ENCODE measurements around the gene ZNF284. TPM values are rescaled to one million over a fixed set of nuclear protein-coding genes. Genes with fewer than 3 reads are reported as not detected.
A peak's percentile ranks its signal among the peaks of the same experiment; 100 is the strongest.

Gene ZNF284
- total RNA-seq, 6 experiments from 2014 or later = 0.35 to 0.68 (median 0.56) TPM

DNA sequence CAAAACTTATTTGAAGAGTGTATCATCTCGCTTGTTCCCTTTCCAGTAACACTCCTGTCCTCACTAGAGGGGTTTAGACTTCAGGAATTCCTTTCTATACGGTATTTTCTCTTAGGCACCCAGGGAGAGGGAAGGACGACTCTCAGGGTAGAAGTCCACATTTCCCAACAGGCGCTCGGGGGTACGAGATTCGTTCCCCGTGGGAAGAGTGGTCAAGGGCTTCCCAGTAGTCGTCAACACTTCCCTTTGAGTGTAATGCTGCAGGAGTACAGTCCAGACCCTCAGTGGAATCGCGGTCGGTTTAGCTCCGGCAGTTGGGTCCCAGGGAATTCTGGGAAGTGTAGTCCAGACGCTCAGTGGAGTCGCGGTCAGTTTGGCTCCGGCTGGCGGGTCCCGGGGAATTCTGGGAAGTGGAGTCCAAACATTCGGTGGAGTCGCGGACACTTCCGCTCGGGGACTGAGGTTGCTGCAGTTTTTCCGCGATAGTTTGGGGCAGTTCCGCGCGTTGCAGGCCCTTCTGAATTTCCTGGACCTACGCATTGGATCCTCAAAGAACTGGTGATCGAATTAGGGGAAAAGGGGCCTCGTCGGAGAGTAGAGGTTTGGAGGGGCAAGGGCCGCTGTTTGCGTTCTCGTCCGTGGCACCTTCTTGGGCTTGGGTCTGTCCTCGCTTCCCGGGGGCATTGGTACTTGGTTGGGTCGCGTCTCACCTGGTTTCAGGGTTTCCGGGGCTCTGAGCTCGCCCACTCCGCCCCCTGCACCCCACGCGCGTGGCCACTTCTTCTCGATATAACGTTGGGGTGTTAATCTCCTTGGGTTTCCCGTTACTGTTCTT, 22.2 kb downstream of the ZNF284 start, which contains the start of gene ZNF224:
Gene ZNF224, plus strand, starts transcription at position 431 of the 835 bp plus-strand sequence. CDS start 3,513 bp downstream, outside the sequence.
- Histone ChIP-seq H3K36me3 (peaks cover 0 to 13% (median under 1%) of the 10 kb centered on the region in 4 donors), H3K4me3 (peak within 1 kb of the TSS; percentile 78 to 83 (median 83)), H3K9me3 (peaks cover 0 to 6% (median 0%) of the 10 kb centered on the region in 4 donors), H3K27me3 (no peaks in the 10 kb centered on the region), H3K27ac (peak within 1 kb of the TSS; percentile 22 to 48 (median 48)), H3K4me1 (peaks cover 0 to 7% (median 1%) of the 10 kb centered on the region in 4 donors)
- ATAC-seq (peak; percentile 98 to 99 (median 99)), DNase-seq (peak; percentile 92 to 96 (median 95))
- peak; percentile 22 for TF ChIP-seq POLR2A (IDR thresholded peaks at IDR 0.05)
- TF ChIP-seq, protein P1, sequence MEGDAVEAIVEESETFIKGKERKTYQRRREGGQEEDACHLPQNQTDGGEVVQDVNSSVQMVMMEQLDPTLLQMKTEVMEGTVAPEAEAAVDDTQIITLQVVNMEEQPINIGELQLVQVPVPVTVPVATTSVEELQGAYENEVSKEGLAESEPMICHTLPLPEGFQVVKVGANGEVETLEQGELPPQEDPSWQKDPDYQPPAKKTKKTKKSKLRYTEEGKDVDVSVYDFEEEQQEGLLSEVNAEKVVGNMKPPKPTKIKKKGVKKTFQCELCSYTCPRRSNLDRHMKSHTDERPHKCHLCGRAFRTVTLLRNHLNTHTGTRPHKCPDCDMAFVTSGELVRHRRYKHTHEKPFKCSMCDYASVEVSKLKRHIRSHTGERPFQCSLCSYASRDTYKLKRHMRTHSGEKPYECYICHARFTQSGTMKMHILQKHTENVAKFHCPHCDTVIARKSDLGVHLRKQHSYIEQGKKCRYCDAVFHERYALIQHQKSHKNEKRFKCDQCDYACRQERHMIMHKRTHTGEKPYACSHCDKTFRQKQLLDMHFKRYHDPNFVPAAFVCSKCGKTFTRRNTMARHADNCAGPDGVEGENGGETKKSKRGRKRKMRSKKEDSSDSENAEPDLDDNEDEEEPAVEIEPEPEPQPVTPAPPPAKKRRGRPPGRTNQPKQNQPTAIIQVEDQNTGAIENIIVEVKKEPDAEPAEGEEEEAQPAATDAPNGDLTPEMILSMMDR (IDR thresholded peaks at IDR 0.05) = no peak
- WGBS (ENCODE audit: insufficient coverage, low coverage, low lambda C conversion rate, missing lambda C conversion rate) = 2% methylated on average over 14 of the region's 50 CpGs
- intact Hi-C loops (cut with DNase I) = no loop called here

- no peak overlapping the region for H3K4me3 ChIP-seq
- peaks cover 0 to 30% (median 10%) of the 10 kb centered on the region in 4 donors for H3K36me3 ChIP-seq
- H3K4me1 ChIP-seq = peaks cover 0 to 10% (median 0%) of the 10 kb centered on the region in 4 donors
- H3K9me3 ChIP-seq = peaks cover 4 to 59% (median 19%) of the 10 kb centered on the region in 4 donors
- TF ChIP-seq, protein P1 (IDR thresholded peaks at IDR 0.05) = no peak
- TF ChIP-seq POLR2A (IDR thresholded peaks at IDR 0.05) = no peak
- no peak for ATAC-seq
- intact Hi-C loops (cut with DNase I) = no loop called here
- no peak overlapping the region for H3K27ac ChIP-seq
- WGBS (ENCODE audit: insufficient coverage, low coverage, low lambda C conversion rate, missing lambda C conversion rate) = 90% methylated on average over 3 of the region's 3 CpGs
- DNase-seq = no peak
- H3K27me3 ChIP-seq = no peaks in the 10 kb centered on the region
Measured at GRCh38 chr19:44107751-44108150, 35.8 kb downstream of the ZNF284 start.

- Histone ChIP-seq H3K4me1 (peaks cover 0 to 15% (median 3%) of the 10 kb centered on the region in 4 donors), H3K36me3 (peaks cover 0 to 15% (median 7%) of the 10 kb centered on the region in 4 donors), H3K4me3 (no peak overlapping the region), H3K9me3 (peaks cover 0 to 53% (median 17%) of the 10 kb centered on the region in 4 donors), H3K27ac (no peak overlapping the region), H3K27me3 (no peaks in the 10 kb centered on the region)
- intact Hi-C loops (cut with DNase I) = no loop called here
- no peak for DNase-seq
- TF ChIP-seq, protein P1 (IDR thresholded peaks at IDR 0.05) = no peak
- ATAC-seq = no peak
Measured at GRCh38 chr19:44109458-44109857, 37.5 kb downstream of the ZNF284 start.

GRCh38 chr19:44111910-44112463, 40.0 kb downstream of the ZNF284 start:
- Histone ChIP-seq H3K4me3 (peak overlapping the region in 1 of 3 donors; percentile 50), H3K4me1 (peaks cover 0 to 15% (median 3%) of the 10 kb centered on the region in 4 donors), H3K27me3 (no peaks in the 10 kb centered on the region), H3K36me3 (peaks cover 0 to 11% (median 2%) of the 10 kb centered on the region in 4 donors), H3K27ac (no peak overlapping the region), H3K9me3 (peaks cover 0 to 36% (median 10%) of the 10 kb centered on the region in 4 donors)
- DNase-seq (no peak), ATAC-seq (no peak)
- TF ChIP-seq POLR2A (IDR thresholded peaks at IDR 0.05) = no peak
- TF ChIP-seq, protein P1 (IDR thresholded peaks at IDR 0.05) = no peak
- intact Hi-C loops (cut with DNase I) = no loop called here
- WGBS (ENCODE audit: insufficient coverage, low coverage, low lambda C conversion rate, missing lambda C conversion rate) = 21% methylated on average over 17 of the region's 17 CpGs
